HG03108 (cell line): ENCODE measurements around the gene LCNL1.
A peak's percentile ranks its signal among the peaks of the same experiment; 100 is the strongest.

Source experiments
- ATAC-seq: cut with Tn5 transposase; IDR thresholded peaks from one replicate; pipeline ENCODE4 v1.9.1; 2021; ENCODE audit warnings: moderate library complexity; ENCODE audit not compliant: unreplicated experiment

Gene LCNL1

GRCh38 chr9:136982232-136983051 lies at the start of gene LCNL1:
Gene LCNL1 (plus strand): TSS chr9:136982993. CDS start chr9:136983587, 594 bp downstream.
- ATAC-seq = no peak

DNA sequence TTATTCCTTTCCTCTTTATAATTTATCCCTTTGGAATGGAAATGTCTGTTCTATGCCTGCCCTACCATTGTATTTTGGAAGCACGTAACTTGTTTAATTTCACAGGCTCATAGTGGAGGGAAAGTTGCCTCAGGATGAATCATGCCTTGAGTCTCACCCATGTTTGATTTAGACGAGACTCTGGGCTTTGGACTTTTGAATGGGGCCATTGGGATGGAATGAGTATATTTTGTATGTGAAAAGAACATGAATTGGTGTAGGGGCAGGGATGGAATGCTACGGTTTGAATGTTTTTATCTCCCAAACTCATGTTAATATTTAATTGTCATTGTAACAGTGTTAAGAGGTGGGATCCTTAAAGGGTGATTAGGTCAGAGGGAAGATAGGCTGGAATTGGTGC lies 48.5 kb upstream of the LCNL1 start:
- ATAC-seq = no peak

DNA sequence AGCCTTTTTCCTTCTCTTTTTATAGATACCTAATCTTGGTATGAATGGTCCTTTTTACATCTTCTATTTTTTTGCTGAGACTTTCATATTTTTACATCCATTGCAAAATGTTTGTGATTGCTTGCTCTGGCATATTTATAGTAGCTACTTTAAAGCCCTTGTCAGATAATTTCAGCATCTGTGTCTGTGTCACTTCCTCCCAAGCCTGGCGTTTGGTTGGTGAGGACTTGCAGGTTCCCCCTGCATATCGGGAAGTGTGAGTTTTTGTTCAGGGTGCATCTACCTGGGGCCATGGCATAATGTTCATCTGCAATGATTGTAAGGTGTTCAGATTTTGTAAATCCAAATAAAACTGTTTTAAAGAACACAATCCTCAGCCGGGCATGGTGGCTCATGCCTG lies 47.1 kb upstream of the LCNL1 start:
- ATAC-seq = no peak

- no peak for ATAC-seq
These were observed 46.1 kb upstream of the LCNL1 start for GRCh38 chr9:136936645-136937170.

DNA sequence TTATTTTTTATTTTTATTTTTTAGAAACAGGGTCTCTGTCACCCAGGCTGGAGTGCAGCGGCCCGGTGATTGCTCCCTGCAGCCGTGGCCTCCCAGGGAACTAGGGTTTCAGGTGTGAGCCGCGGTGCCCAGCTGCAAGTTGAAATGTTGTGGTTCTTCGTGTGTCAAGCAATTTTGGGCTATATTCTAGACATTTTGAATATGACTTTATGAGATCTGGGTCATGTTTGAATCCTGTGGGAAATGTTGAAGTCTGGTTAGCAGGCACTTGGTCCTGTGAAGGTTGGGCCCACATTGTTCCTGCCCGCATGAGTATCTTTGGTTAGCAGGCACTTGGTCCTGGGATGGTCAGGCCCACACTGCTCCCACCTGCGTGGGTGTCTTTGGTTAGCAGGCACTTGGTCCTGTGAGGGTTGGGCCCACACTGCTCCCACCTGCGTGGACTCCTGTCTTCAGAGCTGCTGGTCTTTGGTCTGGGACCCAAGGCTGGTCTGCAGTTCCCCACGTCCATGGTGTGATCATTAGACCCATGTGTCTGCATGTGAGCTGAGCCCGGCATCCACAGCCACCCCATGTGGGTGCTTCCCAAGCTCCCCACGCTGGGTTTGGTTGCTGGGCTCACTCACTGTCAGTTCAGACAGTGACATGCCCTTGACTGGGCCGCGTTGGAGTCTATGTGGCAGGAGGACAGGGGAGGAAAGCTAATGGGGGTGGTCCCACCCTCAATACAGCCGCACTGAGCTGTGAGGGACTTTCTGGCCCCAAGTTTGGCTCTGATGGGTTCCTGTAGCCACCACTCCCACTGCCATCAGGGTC lies 45.4 kb upstream of the LCNL1 start:
- no peak for ATAC-seq

DNA sequence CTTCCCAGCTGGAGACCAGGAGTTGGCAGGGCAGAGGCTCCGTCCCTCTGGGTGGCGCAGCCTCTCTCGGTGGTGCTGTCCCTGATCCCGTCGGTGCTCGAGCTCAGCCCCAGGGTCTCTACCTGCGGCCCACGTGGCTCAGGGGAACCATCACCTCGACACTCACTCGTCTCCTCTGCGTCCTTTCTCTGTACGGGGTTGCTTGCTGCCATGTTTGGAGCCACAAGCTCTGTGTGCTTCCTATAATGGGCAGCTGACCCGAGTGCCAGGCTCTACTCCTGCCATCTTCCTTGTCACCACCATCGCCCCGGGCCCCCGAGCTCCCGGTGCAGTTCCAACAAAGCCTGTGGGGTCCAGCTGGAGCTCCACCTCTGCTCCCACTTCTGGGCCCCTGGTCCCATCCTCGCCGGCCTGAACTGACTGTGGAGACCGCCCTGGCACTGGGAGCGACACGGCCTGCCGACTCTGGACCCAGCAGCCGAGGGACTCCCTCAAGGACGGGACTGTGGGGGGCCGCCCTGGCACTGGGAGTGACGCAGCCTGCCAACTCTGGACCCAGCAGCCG lies 43.3 kb upstream of the LCNL1 start:
- no peak for ATAC-seq

GRCh38 chr9:136939996-136940525 lies 42.7 kb upstream of the LCNL1 start:
- ATAC-seq = no peak

DNA sequence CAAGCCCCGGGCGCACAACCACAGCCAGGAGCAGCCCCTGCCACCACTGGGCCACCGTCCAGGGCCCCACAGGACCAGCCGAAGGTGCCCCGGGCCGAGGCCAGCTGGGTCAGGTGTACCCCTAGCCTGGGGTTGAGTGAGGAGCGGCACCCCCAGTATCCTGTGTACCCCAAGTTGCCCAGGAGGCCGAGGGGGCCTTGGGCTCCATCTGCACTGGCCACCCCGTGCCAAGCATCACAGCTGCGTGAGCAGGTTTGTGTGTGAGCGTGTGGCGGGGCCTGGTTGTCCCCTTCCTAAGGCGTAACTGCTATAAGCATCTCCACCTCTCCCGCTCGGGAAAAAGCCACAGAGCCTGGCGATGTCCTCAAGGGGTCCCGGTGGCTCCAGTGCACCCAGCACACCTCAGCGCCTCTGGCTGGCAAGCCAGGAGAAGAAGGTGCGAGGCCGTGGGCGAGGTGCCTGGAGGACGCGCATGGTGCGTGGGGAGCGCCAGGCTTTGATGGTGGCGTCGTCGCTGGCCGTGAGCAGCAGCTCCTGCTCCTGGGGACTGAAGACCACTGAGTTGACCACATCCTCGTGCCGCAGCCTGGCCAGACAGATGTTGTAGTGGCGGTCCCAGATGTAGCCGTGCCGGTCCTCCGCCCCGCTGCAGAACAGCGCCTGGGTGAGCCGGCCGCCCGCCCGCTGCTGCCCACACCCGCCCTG lies 42.1 kb upstream of the LCNL1 start:
- ATAC-seq = no peak

DNA sequence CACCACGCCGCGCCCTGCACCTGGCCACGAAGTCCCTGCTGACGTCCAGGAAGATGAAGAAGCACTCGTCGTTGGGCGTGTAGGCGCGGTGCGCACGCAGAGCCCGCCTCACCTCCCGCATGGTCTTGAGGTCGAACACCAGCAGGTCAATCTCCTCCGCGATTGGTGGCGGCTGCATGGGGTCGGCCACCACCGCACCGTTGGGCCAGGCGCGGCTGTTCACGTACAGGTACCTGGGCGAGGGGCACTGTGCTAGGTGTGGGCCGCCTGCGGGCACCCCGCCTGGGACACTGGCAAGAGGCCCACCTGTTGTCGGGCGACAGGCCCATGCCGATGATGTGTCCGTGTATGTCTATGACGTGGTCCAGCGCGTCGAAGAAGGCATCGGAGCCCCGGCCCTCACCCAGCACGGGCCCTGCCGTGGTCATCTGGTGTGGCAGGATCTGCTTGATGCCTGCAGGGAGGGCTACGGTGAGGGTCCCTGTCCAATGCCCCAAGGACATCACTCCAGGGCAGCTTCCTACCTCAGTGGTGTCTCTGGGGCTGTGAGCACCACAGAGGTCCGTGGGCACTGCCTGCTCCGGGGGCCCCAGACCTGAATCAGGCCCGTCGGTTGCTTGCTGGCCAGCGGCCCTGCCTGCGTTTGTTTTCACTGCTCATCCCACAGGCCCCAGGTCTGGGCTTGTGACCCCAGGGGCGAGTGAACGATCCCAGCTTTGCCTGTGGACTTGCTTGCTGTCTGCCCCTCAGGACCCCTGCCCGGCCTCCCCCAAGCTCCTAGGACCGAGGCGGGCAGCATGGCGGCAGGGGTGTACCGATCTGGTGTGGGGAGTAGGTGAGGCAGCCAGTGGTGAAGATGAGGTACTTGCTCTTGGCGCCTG lies 41.3 kb upstream of the LCNL1 start:
- ATAC-seq = no peak

DNA sequence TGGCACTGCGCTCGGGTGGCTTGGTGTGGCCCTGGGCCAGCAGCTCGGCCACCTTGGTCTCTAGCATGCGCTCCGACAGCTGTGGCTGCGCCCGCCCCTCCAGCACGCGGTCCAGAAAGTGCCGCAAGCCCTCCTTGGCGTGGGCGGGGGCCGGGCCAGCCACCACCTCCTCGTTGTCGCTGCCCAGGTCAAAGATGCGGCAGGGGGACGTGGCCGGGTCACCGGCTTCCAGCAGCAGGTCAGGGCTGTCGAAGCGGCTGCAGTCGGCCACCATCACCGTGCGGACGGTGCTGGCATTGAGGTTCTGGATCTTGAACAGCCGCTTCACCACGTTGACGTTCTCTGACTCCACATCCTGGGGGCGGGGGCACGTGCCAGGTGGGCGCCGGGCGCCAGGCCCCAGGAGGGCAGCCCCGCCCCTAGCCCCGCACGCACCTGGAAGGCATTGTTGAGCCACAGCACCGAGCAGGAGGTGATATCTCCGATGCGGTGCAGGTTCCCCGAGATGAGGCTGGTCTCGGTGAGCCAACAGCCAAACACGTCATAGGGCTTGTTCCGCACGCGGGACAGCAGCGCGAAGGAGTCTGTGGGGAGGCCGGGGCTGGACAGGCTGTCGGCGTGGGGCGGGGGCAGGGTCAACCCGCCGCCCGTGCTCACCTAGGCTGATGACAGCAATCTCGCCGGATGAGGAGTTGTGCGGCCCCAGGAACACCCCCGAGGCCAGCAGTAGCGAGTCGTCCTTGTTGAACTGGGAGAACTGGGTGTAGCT lies 40.5 kb upstream of the LCNL1 start:
- ATAC-seq = no peak

DNA sequence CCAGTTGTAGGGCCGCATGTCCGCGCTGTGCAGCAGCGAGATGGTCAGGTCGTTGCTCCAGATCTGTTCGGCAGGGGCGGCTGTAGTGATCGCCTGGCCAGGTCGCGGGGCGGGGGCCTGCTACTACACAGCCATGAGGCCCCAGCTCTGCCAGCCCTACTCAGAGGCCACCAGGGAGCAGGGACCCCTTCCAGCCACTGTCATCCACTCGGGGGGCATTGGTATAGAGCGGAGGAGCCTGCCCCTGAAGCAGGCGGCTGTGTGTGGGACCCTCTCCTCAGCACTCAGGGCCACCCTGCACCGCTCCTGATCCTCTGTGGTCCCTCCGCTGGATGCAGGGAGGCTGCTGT lies 39.9 kb upstream of the LCNL1 start:
- ATAC-seq = no peak

DNA sequence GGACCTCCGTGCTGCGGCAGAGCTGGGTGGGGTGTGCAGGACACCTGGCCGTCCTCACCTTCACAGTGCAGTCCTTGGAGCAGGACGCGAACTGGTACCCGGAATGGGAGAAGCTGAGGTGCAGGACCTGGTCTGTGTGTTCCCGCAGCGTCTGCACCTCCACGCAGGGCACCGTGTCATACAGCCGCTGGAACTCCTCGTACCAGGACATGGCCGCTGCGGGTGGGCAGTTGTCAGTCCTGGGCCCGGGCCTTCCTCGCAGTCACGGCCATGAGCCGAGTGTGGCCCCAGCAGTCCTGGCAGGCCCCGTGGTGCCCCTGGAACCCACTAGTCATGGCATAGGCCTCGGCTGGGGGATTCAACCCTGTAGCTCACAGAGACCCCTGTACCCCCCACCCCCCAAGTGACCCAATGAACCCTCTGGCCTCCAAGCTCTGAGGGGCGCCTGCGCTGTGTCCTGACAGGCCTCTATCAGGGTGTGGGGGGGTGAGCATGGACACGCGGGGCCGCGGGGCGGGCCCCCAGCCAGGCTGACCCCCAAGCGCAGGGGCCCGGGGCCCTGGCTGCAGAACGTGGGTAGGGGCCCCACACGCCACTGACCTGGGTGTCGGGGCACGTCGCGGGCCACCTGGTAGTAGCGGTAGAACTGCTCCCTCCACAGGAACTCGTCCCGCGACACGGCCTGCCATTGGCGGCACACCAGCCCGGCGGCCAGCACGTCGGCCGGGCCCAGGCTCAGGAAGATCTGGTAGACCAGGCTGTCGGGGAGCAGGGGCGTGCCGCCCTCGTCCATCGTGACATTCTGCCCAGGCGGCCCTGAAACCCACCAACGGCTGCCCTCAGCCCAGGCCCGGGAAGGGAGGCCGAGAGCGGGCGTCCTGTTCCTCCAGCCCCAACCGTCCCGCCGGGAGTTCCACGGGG lies 39.2 kb upstream of the LCNL1 start:
- ATAC-seq = peak; percentile 3

DNA sequence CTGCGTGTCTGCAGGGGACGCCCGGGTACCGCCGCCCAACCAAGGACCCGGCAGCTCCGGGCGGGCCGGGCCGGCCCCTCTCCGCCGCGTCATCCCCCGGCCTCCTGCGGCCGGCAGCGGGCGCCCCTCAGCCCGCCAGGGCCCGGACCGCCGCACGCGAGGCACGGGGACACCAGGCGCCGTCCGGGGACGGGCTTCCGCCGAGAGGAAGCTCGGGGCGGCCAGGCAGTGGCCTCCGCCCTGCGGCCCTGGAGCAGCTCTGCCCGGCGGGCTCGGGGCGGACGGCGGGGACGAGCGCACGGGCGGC lies 38.6 kb upstream of the LCNL1 start:
- ATAC-seq = peak; percentile 34

DNA sequence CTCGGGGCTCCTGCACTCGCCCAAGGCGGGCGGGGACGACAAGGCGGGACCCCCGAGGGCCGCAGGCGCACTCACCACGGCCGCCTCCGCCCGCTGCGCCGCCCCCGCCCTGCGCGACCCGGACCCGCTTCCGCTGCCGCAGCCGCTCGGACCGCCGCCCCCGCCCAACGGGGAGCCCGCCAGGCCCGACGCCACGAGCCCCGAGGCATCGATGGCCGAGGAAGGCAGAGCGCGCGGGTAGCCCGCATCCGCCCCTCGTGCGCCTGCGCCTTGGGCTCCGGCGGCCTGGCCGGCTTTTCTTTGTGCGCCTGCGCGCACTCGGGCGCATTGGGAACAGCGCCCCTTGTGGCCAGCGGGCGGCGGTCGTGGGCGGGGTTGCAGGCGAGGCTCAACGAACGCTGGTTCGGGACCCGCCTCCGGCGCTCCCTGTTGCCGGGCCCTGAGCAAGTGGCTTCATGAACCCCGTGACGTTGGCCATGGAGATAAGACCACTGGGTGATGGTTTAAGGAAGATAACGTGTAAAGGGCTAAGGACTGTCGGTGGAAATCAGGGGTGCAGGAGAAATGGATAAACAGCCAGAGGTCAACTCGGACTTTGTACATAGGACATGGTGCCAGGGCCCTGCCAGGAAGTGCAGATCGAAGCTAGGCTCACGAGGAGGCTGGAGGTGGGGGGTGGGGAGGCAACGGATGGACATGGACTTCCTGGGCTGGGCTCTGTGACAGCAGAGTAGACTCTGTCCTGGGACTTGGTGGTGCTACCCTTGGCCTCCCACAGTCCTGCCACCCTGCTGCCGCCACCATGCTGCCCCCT lies 38.1 kb upstream of the LCNL1 start, which contains the start of the genes C8G and FBXW5:
TSS of gene C8G (plus strand) at position 725 of the 814 bp plus-strand sequence. CDS start at position 803, 78 bp downstream.
TSS of gene FBXW5 (minus strand) at position 220 of the 814 bp plus-strand sequence. CDS start 655 bp downstream, outside the sequence.
- ATAC-seq = peak; percentile 71

DNA sequence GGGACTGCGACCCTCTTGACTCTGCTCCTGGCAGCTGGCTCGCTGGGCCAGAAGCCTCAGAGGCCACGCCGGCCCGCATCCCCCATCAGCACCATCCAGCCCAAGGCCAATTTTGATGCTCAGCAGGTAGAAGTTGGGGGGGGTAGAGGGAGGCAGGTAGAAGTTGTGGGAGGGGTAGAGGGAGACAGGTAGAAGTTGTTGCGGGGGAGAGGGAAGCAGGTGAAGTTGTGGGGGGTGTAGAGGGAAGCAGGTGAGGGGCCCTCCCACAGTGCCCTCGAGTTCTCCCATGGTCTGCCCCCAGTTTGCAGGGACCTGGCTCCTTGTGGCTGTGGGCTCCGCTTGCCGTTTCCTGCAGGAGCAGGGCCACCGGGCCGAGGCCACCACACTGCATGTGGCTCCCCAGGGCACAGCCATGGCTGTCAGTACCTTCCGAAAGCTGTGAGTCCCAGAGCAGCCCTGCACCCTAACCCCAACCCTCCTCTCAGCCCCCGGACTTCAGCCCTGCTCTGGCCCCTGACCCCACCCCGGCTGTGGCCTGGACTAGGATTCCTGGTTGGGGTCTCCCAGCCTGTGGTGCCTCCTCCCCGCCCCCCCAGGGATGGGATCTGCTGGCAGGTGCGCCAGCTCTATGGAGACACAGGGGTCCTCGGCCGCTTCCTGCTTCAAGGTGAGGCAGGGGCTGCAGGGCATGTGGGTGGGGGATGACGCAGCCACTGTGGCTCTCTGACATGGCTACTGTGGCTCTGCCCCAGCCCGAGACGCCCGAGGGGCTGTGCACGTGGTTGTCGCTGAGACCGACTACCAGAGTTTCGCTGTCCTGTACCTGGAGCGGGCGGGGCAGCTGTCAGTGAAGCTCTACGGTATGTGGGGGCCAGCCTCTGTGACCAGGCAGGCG lies 37.2 kb upstream of the LCNL1 start:
- no peak for ATAC-seq
